DND-41 (cell line): ENCODE data around the gene KSR1.

Experiments used
- ATAC-seq: fragments of 200-7000 bp; cut with Tn5 transposase; 3 replicates; pipeline ENCODE4 v1.9.1; 2021; ENCODE audit warnings: low read depth; ENCODE audit not compliant: insufficient read depth
- DNase-seq: peaks from one replicate; pipeline ENCODE4 v3.0.0-alpha.2; 2020
- H2AFZ ChIP-seq: 2 replicates; pipeline ENCODE4 v1.6.0; 2012; ENCODE audit warnings: low read depth, low read length
- H3K27ac ChIP-seq: 2 replicates; pipeline ENCODE4 v1.5.1; 2012; ENCODE audit warnings: low read length, inconsistent platforms
- H3K27me3 ChIP-seq: fragments of 200-600 bp; sonication (generic); 2 replicates; pipeline ENCODE4 v1.6.0; 2012; ENCODE audit warnings: low read length, mild to moderate bottlenecking, inconsistent platforms; ENCODE audit not compliant: insufficient read depth, poor library complexity
- H3K36me3 ChIP-seq: 2 replicates; pipeline ENCODE4 v1.5.1; 2012; ENCODE audit warnings: low read length, inconsistent platforms; ENCODE audit not compliant: insufficient read depth
- H3K4me1 ChIP-seq: 2 replicates; pipeline ENCODE4 v1.5.1; 2012; ENCODE audit warnings: mild to moderate bottlenecking, low read length; ENCODE audit not compliant: insufficient read depth
- H3K4me2 ChIP-seq: 2 replicates; pipeline ENCODE4 v1.6.0; 2012; ENCODE audit warnings: mild to moderate bottlenecking, moderate library complexity, low read length, inconsistent platforms; ENCODE audit not compliant: insufficient read depth
- H3K4me3 ChIP-seq, 2 experiments: fragments of 200-600 bp in 1 of 2; shearing (Covaris generic) in 1 of 2; 2 replicates each; pipeline ENCODE4 v1.5.1; 2012 to 2016; ENCODE audit warnings: inconsistent platforms in 2 of 2, low read length in 2 of 2, mild to moderate bottlenecking in 2 of 2, low read depth in 1 of 2, moderate library complexity in 1 of 2
- H3K79me2 ChIP-seq: 2 replicates; pipeline ENCODE4 v1.6.0; 2012; ENCODE audit warnings: low read length, inconsistent platforms; ENCODE audit not compliant: insufficient read depth
- H3K9ac ChIP-seq: 2 replicates; pipeline ENCODE4 v1.6.0; 2012; ENCODE audit warnings: low read depth, mild to moderate bottlenecking, inconsistent platforms, low read length, moderate library complexity
- H3K9me3 ChIP-seq: 2 replicates; pipeline ENCODE4 v1.5.1; 2012; ENCODE audit warnings: low read length, moderate library complexity, mild to moderate bottlenecking, inconsistent platforms; ENCODE audit not compliant: insufficient read depth, severe bottlenecking
- H4K20me1 ChIP-seq: 2 replicates; pipeline ENCODE4 v1.6.0; 2012; ENCODE audit warnings: low read length; ENCODE audit not compliant: insufficient read depth
- CTCF ChIP-seq: IDR thresholded peaks from 2 replicates; pipeline ENCODE4 v1.5.1; 2012; ENCODE audit warnings: borderline replicate concordance, low read length, moderate library complexity, mild to moderate bottlenecking; ENCODE audit not compliant: poor library complexity, severe bottlenecking; ENCODE audit errors: extremely low read depth
- EZH2 ChIP-seq: IDR thresholded peaks from 3 replicates; pipeline ENCODE4 v1.6.1; 2012; ENCODE audit warnings: borderline replicate concordance, low read depth, mild to moderate bottlenecking, moderate library complexity, low read length, inconsistent platforms; ENCODE audit not compliant: severe bottlenecking

KSR1 gene

GRCh38 chr17:27526604-27527002 is 70.4 kb downstream of the KSR1 start:
- DNase-seq (peak; percentile 19), ATAC-seq (no peak)
- H2AFZ ChIP-seq = no peak overlapping the region
- no peak for TF ChIP-seq CTCF
- TF ChIP-seq EZH2 = no peak
- H3K79me2 ChIP-seq = no peaks in the 10 kb centered on the region
- no peaks in the 10 kb centered on the region for H3K36me3 ChIP-seq
- H3K27ac ChIP-seq = no peak overlapping the region
- H3K4me2 ChIP-seq = no peak overlapping the region
- no peak overlapping the region for H3K9ac ChIP-seq
- H3K4me1 ChIP-seq = peaks cover 19% of the 10 kb centered on the region
- H3K4me3 ChIP-seq = no peak overlapping the region
- H3K27me3 ChIP-seq = peaks cover 3% of the 10 kb centered on the region
- no peaks in the 10 kb centered on the region for H3K9me3 ChIP-seq
- peaks cover 8% of the 10 kb centered on the region for H4K20me1 ChIP-seq

- ATAC-seq (peak; percentile 88), DNase-seq (peak; percentile 67)
- H3K4me3 ChIP-seq = no peak overlapping the region
- no peak overlapping the region for H3K27ac ChIP-seq
- no peak overlapping the region for H3K4me2 ChIP-seq
- H3K9me3 ChIP-seq = no peaks in the 10 kb centered on the region
- H3K27me3 ChIP-seq = peaks cover 3% of the 10 kb centered on the region
- TF ChIP-seq CTCF = peak; percentile 35
- TF ChIP-seq EZH2 = no peak
- peaks cover 19% of the 10 kb centered on the region for H3K4me1 ChIP-seq
- H3K79me2 ChIP-seq = no peaks in the 10 kb centered on the region
- no peak overlapping the region for H2AFZ ChIP-seq
- peaks cover 8% of the 10 kb centered on the region; the same call in 1 of the 2 replicates for H4K20me1 ChIP-seq
- no peak overlapping the region for H3K9ac ChIP-seq
- H3K36me3 ChIP-seq = no peaks in the 10 kb centered on the region
Measured at GRCh38 chr17:27529230-27529796, 73.1 kb downstream of the KSR1 start.

GRCh38 chr17:27530764-27531391 is 74.6 kb downstream of the KSR1 start:
- H3K27ac ChIP-seq = no peak overlapping the region

More at GRCh38 chr17:27530764-27531391, 74.6 kb downstream of the KSR1 start:
- no peak overlapping the region for H3K4me2 ChIP-seq
- no peak overlapping the region for H3K9ac ChIP-seq
- ATAC-seq = no peak
- H3K27me3 ChIP-seq = no peaks in the 10 kb centered on the region
- no peaks in the 10 kb centered on the region for H3K36me3 ChIP-seq
- no peaks in the 10 kb centered on the region for H3K9me3 ChIP-seq
- no peak overlapping the region for H2AFZ ChIP-seq
- H4K20me1 ChIP-seq = no peaks in the 10 kb centered on the region; the same call in 1 of the 2 replicates
- TF ChIP-seq CTCF (no peak), EZH2 (no peak)
- no peak for DNase-seq
- H3K79me2 ChIP-seq = no peaks in the 10 kb centered on the region
- H3K4me1 ChIP-seq = peaks cover 19% of the 10 kb centered on the region
- H3K4me3 ChIP-seq = no peak overlapping the region
